ENCODE data around the gene FNDC3B. TPM values are rescaled to one million over a fixed set of nuclear protein-coding genes. Genes with fewer than 3 reads are reported as not detected.

The FNDC3B gene
- total and polyA plus RNA-seq, 2 of the 8 experiments (the other 6 are each of a cell fraction or from before 2014, with no cell fraction given) = 14.1 to 44.4 TPM

- TF ChIP-seq CHD7 (IDR thresholded peaks at IDR 0.05; ENCODE audit: insufficient replicate concordance, low read length) (no peak), POLR2A (IDR thresholded peaks at IDR 0.05; ENCODE audit: control extremely low read depth in 1 of 2, low read depth in 2 of 2, low read length in 2 of 2) (no peak), NANOG (IDR thresholded peaks at IDR 0.05; ENCODE audit: insufficient read depth, low read depth, low read length, poor library complexity, severe bottlenecking) (no peak), SP1 (IDR thresholded peaks at IDR 0.05; ENCODE audit: low read depth, low read length) (no peak), SIRT6 (IDR thresholded peaks at IDR 0.05; ENCODE audit: low read length) (no peak), RAD21 (IDR thresholded peaks at IDR 0.05 in 1 of 2, conservative IDR thresholded peaks at IDR 0.05 in 1 of 2; ENCODE audit: low read depth in 2 of 2, low read length in 2 of 2) (no peak), YY1 (IDR thresholded peaks at IDR 0.05; ENCODE audit: low read depth, low read length) (no peak), EP300 (IDR thresholded peaks at IDR 0.05; ENCODE audit: borderline replicate concordance in 1 of 2, low read depth in 2 of 2, low read length in 2 of 2) (no peak)
Measured at GRCh38 chr3:172170073-172170709, 130.8 kb downstream of the FNDC3B start (continued).
